ENCODE data around the gene SLC25A13. TPM values are rescaled to one million over a fixed set of nuclear protein-coding genes. Genes with fewer than 3 reads are reported as not detected.

Gene SLC25A13
- total RNA-seq, 1 experiment from 2014 or later = 71.7 TPM

GRCh38 chr7:96308253-96308949 is 13.5 kb downstream of the SLC25A13 start:
- Histone ChIP-seq H2BK12ac (ENCODE audit: insufficient read length, low read depth, low read length) (no peak overlapping the region), H3K4me1 (ENCODE audit: insufficient read depth, low read length) (peaks cover 3% of the 10 kb centered on the region; the same call in 1 of the 2 replicates), H2BK5ac (ENCODE audit: insufficient read length, low read length) (no peak overlapping the region), H3K23ac (ENCODE audit: insufficient read length, low read depth, low read length) (no peak overlapping the region), H3K79me1 (ENCODE audit: insufficient read depth, low read depth, low read length, poor library complexity, severe bottlenecking) (no peaks in the 10 kb centered on the region), H3K9me3 (ENCODE audit: control insufficient read depth, low read depth, low read length) (no peaks in the 10 kb centered on the region), H3K56ac (ENCODE audit: insufficient read length, low read depth, low read length) (no peak overlapping the region), H4K91ac (ENCODE audit: insufficient read length, low read depth, low read length) (no peak overlapping the region), H3K9ac (ENCODE audit: extremely low read depth, insufficient read length, low read length) (no peak overlapping the region), H3K79me2 (ENCODE audit: insufficient read depth, low read length) (peaks cover 2% of the 10 kb centered on the region; the same call in 1 of the 2 replicates), H3K27me3 (ENCODE audit: insufficient read depth, low read length) (no peaks in the 10 kb centered on the region), H3K23me2 (ENCODE audit: insufficient read length, low read depth, low read length, poor library complexity, severe bottlenecking) (no peaks in the 10 kb centered on the region), H2AK5ac (ENCODE audit: insufficient read length, low read length) (no peak overlapping the region), H3T11ph (ENCODE audit: low read length) (no peak overlapping the region), H2BK20ac (ENCODE audit: low read depth, low read length, poor library complexity, severe bottlenecking) (no peak overlapping the region), H2BK15ac (ENCODE audit: low read depth, low read length) (no peak overlapping the region), H3K27ac (ENCODE audit: insufficient read length, low read depth, low read length) (peak overlapping the region; percentile 5), H3K18ac (ENCODE audit: insufficient read length, low read depth, low read length) (no peak overlapping the region), H2AFZ (ENCODE audit: low read length) (no peak overlapping the region), H3K14ac (ENCODE audit: insufficient read depth, low read length) (no peak overlapping the region), H2BK120ac (ENCODE audit: low read depth, low read length, poor library complexity, severe bottlenecking) (no peak overlapping the region), H4K5ac (ENCODE audit: insufficient read length, low read depth, low read length) (no peak overlapping the region), H3K4ac (ENCODE audit: low read depth, low read length) (no peak overlapping the region), H3K4me2 (ENCODE audit: insufficient read depth, insufficient read length, low read length) (no peak overlapping the region), H4K8ac (replicated peaks; ENCODE audit: insufficient read length, low read depth, low read length) (no peak overlapping the region), H4K20me1 (ENCODE audit: control insufficient read depth, insufficient read depth, insufficient read length) (no peaks in the 10 kb centered on the region)
- Mint-ChIP-seq H3K27me3 (ENCODE audit: low read depth) (no peaks in the 10 kb centered on the region), H3K9me3 (no peaks in the 10 kb centered on the region), H3K36me3 (ENCODE audit: insufficient read depth in 1 of 3, low read depth in 3 of 3) (peaks cover 5 to 9% (median 5%) of the 10 kb centered on the region in 3 experiments; a peak in 3 of 7 replicates), H3K4me3 (peak overlapping the region in 1 of 2 experiments; percentile 38; a peak in 1 of 5 replicates), H3K27ac (peak overlapping the region; percentile 21 to 96 (median 24); a peak in 4 of 7 replicates), H3K4me1 (peaks cover 37 to 43% of the 10 kb centered on the region in 2 experiments)
- no CpG with 5 or more reads among the region's 4 CpGs for WGBS (ENCODE audit: extremely low coverage, insufficient read length, low lambda C conversion rate)
- DNase-seq = peak; percentile 58
- TF ChIP-seq CTCF (conservative IDR thresholded peaks at IDR 0.05) = no peak

Data from H9 (cell line).